HG02610 (cell line): ENCODE data around the gene HORMAD2.

ENCODE experiments used
- ATAC-seq: cut with Tn5 transposase; IDR thresholded peaks from one replicate; pipeline ENCODE4 v1.9.1; 2021; ENCODE audit warnings: mild to moderate bottlenecking, moderate library complexity; ENCODE audit not compliant: unreplicated experiment

The HORMAD2 gene

DNA sequence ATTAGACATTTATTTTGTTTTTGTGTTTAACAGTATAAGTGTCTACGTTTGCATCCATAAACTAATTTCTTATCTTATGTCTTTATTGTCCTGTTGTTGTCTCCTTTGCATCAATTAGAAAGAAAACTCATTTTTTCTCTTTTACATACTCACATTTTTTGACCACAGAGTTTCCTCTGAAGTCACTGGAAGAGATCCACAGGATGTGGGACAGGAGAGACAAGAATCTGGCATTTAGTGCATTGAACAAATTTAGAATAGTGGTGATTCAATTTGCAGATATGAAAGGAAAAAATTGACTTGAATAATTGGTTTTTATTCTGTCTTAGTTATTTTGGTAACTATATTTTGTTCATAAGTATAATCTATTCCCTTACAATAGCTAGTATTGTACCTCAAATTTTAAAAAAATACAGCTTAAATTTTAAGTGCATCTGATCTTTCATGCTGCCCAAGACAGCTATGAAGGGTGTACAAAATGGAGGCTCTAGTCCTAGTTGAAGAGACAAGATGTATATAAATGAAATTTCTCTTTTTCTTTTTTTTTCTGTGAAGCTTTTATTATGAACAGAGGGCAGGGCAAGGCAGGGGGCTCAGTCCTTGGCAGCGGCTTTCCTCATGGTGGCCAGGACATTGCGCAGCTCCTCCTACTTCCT, 24.4 kb downstream of the HORMAD2 start:
- no peak for ATAC-seq

GRCh38 chr22:30105483-30105882, 25.2 kb downstream of the HORMAD2 start:
- ATAC-seq: no peak

DNA sequence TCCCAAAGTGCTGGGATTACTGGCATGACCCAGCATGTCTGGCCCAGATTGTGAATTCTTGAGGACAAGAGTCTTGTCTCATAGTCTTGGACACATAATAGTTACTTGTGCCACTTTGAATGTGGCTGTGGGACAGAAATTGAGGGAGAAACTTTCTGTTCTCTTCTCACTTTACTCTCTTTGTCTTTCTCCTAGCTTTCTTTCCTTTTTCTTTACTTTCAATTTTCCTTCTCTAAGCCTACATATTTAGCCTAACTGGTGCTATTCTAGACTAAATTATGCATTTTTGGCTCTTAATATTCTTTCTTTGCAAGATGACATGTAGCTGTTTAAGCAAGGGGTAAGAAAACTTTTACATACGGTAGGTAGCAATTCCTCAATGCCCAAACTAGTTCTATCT, 33.2 kb downstream of the HORMAD2 start:
- ATAC-seq: no peak

DNA sequence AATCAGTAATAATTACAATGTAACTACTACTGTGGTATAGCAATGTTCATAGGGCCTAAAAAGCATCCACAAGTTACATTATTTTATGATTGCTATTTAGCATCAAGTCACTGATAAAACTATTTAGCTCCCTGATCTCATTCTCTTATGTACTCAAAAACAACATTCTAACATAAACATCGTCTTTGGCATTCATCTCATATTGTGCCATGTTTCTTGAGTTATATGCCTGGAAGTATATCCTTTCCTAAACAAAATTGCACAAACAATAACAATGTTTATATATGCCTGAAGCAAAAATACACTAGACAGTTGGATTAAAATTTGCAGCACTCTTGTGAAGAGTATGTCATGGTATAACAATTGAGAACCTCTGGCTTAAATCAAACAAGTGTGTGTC, 34.1 kb downstream of the HORMAD2 start:
- no peak for ATAC-seq

DNA sequence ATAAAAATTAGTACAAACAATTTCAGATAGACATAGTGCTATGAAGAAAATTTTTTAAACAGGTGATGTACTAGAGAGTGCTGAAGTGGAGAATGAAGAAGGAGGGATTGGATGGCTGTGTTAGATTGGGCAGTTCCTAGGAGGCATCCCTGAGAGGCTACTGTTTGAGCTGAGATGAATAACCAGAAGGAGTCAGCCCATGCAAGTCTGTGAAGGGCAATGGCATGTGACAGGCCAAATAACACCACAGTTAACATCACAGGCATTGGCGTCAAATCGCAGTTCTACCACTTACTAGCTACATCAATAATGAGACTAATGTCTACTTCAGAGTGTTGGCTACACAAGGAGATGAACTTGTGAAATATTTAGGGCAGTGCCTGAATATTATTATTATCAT, 35.4 kb downstream of the HORMAD2 start:
- no peak for ATAC-seq

DNA sequence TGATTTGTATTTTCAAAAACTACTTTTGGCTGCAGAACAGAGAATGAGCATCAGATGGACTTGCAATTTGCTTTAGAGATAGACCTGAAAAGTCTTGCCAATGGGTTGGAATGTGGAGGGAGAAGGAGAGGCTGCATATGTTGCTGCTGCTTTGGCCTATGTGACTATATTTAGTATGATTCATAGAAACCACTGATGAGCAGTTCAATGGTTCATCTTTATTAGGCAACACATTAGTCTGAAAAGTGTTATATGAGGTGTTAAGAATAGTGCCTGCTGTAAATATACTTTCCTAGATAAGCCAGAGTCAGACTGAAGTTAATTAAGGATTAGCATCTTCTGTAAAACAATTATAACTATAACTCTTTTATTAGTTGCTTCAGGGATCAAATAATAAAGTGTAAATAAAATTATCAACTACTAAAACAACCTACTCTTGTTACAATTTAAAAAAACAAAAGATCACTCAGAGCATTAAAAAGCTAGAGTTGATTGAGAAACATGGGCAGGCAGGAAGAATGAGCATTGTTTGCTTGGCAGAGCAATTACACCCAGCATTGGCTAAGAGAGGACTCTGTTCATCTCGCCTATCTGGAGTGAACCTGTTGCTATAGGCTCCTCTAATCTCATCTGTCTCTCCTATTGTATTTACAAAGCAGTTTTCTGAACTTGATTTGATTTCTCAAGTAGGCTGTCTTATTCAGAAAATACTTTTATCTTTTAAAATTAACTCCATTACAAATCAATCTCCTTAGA, 36.3 kb downstream of the HORMAD2 start:
- ATAC-seq: no peak

DNA sequence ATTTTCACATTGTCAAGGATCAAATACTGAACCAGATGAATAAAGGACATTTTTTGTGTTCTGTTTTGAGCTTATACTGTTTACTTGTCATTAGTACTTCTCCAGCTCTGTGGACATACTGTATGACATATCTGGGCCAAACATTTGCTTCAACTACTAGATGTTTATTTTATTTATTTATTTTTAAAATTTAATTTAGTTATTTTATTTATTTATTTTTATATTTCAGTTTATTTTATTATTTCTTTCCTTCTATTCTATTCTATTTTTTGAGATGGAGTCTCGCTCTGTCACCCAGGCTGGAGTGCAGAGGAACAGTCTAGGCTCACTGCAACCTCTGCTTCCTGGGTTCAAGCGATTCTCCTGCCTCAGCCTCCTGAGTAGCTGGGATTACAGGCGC, 37.0 kb downstream of the HORMAD2 start:
- ATAC-seq: no peak

DNA sequence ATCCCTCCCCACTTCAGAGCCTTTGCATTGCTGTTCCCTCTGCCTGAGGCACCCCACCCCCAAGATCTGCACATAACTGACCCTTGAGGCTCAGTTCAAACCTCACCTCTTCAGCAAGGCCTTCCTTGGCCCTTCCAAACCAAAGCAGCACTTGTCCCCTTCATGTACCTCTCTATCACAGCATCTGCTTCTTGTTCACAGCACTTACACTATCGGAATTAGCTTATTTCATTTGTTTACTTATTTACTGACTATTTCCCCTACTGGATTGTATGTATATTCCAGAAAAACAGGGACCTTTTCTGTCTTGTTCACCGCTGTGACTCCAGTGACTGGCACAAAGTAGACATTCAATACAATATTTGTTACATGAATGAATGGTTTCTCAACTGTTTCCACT, 38.0 kb downstream of the HORMAD2 start:
- no peak for ATAC-seq

GRCh38 chr22:30121960-30122359, 41.7 kb downstream of the HORMAD2 start:
- no peak for ATAC-seq

- ATAC-seq: no peak
These were observed 43.2 kb downstream of the HORMAD2 start for GRCh38 chr22:30123463-30123862.

DNA sequence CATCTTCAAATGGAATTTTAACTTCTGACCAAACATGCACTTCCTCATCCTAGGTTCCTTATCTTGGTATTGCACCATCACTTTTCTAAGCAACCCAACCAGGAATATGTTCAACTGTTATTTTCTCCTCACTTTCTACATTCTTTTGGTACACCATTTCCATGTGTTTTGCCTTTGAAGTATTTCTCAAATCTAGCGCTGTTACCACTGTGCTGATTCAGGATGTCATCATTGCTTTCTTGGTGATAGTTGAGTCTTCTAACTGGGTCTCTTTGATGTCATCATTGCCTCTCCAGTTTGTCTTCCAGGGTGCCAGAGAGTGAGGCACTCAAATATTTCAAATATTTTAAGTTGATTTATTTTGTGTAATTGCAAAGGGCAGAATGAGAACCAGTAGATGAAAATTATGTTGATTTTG, 47.5 kb downstream of the HORMAD2 start:
- ATAC-seq: no peak

- no peak for ATAC-seq
These were observed 48.2 kb downstream of the HORMAD2 start for GRCh38 chr22:30128511-30128910.

- no peak for ATAC-seq
These were observed 49.4 kb downstream of the HORMAD2 start for GRCh38 chr22:30129636-30130035.

- no peak for ATAC-seq
These were observed 52.2 kb downstream of the HORMAD2 start for GRCh38 chr22:30132290-30132996.

- ATAC-seq: no peak
These were observed 60.1 kb downstream of the HORMAD2 start for GRCh38 chr22:30140414-30140813.

DNA sequence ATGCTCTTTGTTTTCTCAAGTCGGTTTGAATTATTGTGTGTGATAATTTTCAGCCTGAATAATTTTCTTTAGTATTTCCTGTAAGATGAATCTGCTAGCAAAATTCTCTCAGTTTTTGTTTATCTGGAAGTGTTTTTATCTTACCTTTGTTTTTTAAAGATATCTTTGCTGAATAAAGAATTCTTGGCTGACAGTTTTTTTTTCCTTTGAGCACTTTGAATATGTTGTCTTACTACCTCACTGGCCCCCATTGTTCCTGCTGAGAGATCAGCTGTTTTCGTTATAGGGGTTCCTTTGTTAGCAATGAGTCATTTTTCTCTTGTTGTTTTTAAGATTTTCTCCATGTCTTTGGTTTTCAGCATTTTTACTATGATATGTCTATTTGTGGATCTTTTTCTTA, 63.0 kb downstream of the HORMAD2 start:
- ATAC-seq: no peak

GRCh38 chr22:30144391-30144790, 64.1 kb downstream of the HORMAD2 start:
- ATAC-seq: no peak

DNA sequence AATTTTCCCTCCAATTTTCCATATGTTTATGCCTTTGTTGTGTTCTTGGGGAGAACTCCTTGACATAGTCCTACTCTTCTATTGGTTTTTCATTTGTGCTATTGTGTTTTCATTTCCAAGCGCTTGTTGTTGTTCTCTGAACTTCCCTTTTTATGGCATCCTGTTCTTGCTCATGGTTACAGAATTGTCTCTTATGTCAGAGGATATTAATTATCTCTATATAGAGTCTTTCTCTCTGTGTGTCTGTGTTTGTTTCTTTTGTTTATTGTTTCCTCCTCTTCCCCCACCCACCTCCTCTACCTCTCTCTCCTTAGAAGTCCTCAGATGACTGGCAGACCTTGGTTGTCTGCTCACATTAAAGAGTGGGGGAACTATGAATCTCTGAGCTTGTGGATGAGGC, 69.9 kb downstream of the HORMAD2 start:
- ATAC-seq: no peak

- no peak for ATAC-seq
These were observed 78.0 kb downstream of the HORMAD2 start for GRCh38 chr22:30158277-30158676.

- no peak for ATAC-seq
These were observed 78.7 kb downstream of the HORMAD2 start for GRCh38 chr22:30158744-30159500.
